Measurements from ENCODE around the gene ZCWPW2.
A peak's percentile ranks its signal among the peaks of the same experiment; 100 is the strongest.

The ZCWPW2 gene

DNA sequence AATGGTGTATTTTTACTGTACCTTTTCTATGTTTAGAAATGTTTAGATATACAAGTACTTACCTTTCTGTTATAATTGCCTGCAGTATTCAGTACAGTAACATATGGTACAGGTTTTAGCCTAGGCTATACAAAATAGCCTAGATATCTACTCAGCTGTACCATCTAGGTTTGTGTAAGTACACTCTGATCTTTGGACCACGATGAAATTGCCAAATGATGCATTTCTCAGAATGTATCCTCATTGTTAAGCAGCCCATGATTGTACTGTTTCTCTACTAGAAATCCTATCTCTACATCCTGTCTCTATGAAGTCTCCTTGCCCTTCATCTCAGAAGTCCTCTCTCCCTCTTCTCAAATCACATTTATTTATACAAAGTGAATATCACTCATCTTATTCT is 32.8 kb upstream of the ZCWPW2 start:
- no peaks in the 10 kb centered on the region for H3K27me3 ChIP-seq
- H3K36me3 ChIP-seq: no peaks in the 10 kb centered on the region
- no peaks in the 10 kb centered on the region for H3K9me3 ChIP-seq
- no peaks in the 10 kb centered on the region for H3K4me1 ChIP-seq
- no peak for DNase-seq
- no peak overlapping the region for H3K4me3 ChIP-seq (ENCODE audit: low read depth, low read length)
- TF ChIP-seq CTCF (IDR thresholded peaks at IDR 0.05; ENCODE audit: low read depth, low read length): no peak

- no peak for TF ChIP-seq CTCF (IDR thresholded peaks at IDR 0.05; ENCODE audit: low read depth, low read length)
- H3K36me3 ChIP-seq: no peaks in the 10 kb centered on the region
Observed at GRCh38 chr3:28316226-28316625, 32.3 kb upstream of the ZCWPW2 start.

DNA sequence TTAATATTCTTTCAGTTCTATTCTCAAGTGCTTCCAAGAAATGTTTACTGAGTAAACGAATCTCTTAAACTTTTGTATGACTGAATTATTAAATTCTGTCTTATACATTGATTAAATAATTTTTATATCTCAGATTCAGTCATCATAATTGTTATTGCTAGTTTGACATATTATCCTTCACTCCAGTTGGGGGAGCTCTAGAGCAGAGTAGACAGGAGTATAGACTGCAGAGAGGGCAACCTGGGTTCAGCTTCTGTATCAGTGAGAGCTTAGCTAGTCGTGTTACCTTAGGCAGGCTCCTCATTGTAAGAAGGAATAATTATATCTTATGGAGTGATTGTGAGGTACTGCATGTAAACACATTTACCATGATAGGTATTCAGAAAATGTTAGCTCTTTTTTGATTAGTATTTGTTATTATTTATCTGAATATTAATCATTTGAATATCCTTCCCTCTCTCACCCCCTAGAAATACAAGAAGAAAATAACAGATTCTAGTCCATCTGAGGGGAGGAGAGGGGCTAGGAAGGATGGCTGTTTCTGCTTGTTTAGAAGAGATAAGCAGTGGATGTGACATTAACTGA is 31.0 kb upstream of the ZCWPW2 start:
- Histone ChIP-seq H3K4me3 (ENCODE audit: low read depth, low read length) (no peak overlapping the region), H3K36me3 (no peaks in the 10 kb centered on the region), H3K27me3 (no peaks in the 10 kb centered on the region), H3K4me1 (no peaks in the 10 kb centered on the region), H3K9me3 (no peaks in the 10 kb centered on the region)
- DNase-seq: peak; percentile 35
- peak; percentile 65 for TF ChIP-seq CTCF (IDR thresholded peaks at IDR 0.05; ENCODE audit: low read depth, low read length)

More at GRCh38 chr3:28316226-28316625, 32.3 kb upstream of the ZCWPW2 start:
- no peaks in the 10 kb centered on the region for H3K9me3 ChIP-seq
- no peaks in the 10 kb centered on the region for H3K4me1 ChIP-seq
- H3K27me3 ChIP-seq: no peaks in the 10 kb centered on the region
- no peak for DNase-seq
- no peak overlapping the region for H3K4me3 ChIP-seq (ENCODE audit: low read depth, low read length)

DNA sequence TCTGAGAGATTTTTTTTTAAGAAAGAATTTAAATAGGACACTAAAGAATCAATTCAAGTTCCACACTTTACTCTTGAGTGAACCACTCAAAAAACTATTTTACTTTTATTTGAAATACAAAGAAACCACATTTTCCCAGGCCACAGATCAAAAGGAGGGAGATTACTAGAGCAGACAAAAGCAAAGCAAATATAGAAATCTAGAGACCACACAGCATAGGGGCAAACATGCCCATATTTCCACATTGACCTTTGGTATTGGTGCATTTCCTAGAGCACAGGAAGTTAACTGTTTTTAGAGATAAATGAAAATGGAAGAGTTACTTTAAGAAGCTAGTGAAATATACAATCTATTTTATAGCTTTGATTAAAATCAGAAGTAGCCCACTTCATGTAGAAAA is 27.5 kb upstream of the ZCWPW2 start:
- no peaks in the 10 kb centered on the region for H3K9me3 ChIP-seq
- no peaks in the 10 kb centered on the region for H3K36me3 ChIP-seq
- H3K27me3 ChIP-seq: no peaks in the 10 kb centered on the region
- no peaks in the 10 kb centered on the region for H3K4me1 ChIP-seq
- DNase-seq: no peak
- TF ChIP-seq CTCF (IDR thresholded peaks at IDR 0.05; ENCODE audit: low read depth, low read length): no peak
- no peak overlapping the region for H3K4me3 ChIP-seq (ENCODE audit: low read depth, low read length)

DNA sequence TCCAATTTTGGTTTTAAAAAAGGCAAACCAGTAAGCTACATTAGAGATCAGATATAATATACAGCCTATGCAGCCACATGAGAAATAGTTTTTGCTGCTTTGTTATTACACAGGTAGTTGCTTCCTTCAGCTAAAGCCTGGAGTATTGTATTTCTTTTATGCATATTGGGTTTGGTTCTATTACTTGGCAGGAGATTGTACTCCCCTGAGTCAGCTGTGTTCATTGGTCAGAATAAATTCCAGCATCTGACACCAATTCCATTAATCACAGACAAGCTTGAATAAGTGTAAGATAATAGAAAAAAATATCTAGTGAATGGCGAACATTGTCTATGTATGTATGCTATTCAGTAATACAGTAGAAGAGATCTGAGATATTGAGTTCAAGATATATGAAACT is 26.1 kb upstream of the ZCWPW2 start:
- TF ChIP-seq CTCF (IDR thresholded peaks at IDR 0.05; ENCODE audit: low read depth, low read length): no peak
- no peaks in the 10 kb centered on the region for H3K9me3 ChIP-seq
- DNase-seq: no peak
- no peak overlapping the region for H3K4me3 ChIP-seq (ENCODE audit: low read depth, low read length)
- H3K27me3 ChIP-seq: no peaks in the 10 kb centered on the region
- no peaks in the 10 kb centered on the region for H3K36me3 ChIP-seq
- no peaks in the 10 kb centered on the region for H3K4me1 ChIP-seq

GRCh38 chr3:28326458-28326926 is 22.0 kb upstream of the ZCWPW2 start:
- Histone ChIP-seq H3K36me3 (no peaks in the 10 kb centered on the region), H3K9me3 (no peaks in the 10 kb centered on the region), H3K4me3 (ENCODE audit: low read depth, low read length) (no peak overlapping the region), H3K4me1 (no peaks in the 10 kb centered on the region), H3K27me3 (no peaks in the 10 kb centered on the region)
- no peak for TF ChIP-seq CTCF (IDR thresholded peaks at IDR 0.05; ENCODE audit: low read depth, low read length)
- no peak for DNase-seq

Data from BE2C (cell line).